ENCODE results near the gene ICAM2.

The ICAM2 gene

GRCh38 chr17:63966646-63967264 lies 53.7 kb downstream of the ICAM2 start:
- TF ChIP-seq, protein P1, sequence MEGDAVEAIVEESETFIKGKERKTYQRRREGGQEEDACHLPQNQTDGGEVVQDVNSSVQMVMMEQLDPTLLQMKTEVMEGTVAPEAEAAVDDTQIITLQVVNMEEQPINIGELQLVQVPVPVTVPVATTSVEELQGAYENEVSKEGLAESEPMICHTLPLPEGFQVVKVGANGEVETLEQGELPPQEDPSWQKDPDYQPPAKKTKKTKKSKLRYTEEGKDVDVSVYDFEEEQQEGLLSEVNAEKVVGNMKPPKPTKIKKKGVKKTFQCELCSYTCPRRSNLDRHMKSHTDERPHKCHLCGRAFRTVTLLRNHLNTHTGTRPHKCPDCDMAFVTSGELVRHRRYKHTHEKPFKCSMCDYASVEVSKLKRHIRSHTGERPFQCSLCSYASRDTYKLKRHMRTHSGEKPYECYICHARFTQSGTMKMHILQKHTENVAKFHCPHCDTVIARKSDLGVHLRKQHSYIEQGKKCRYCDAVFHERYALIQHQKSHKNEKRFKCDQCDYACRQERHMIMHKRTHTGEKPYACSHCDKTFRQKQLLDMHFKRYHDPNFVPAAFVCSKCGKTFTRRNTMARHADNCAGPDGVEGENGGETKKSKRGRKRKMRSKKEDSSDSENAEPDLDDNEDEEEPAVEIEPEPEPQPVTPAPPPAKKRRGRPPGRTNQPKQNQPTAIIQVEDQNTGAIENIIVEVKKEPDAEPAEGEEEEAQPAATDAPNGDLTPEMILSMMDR (IDR thresholded peaks at IDR 0.05; ENCODE audit: low read depth, low read length): no peak
- no peak overlapping the region for H3K4me3 ChIP-seq (ENCODE audit: low read depth, low read length)

- H3K4me3 ChIP-seq (ENCODE audit: low read depth, low read length): no peak overlapping the region
- TF ChIP-seq, protein P1 (IDR thresholded peaks at IDR 0.05; ENCODE audit: low read depth, low read length): no peak
Observed at GRCh38 chr17:63963123-63963522, 57.3 kb downstream of the ICAM2 start.

- H3K4me3 ChIP-seq (ENCODE audit: low read depth, low read length): no peak overlapping the region
- TF ChIP-seq, protein P1 (IDR thresholded peaks at IDR 0.05; ENCODE audit: low read depth, low read length): no peak
Observed at GRCh38 chr17:63962298-63962744, 58.1 kb downstream of the ICAM2 start.

- no peak overlapping the region for H3K4me3 ChIP-seq (ENCODE audit: low read depth, low read length)
Observed at GRCh38 chr17:63961355-63962212, 58.8 kb downstream of the ICAM2 start.

GRCh38 chr17:63960430-63960829 lies 60.0 kb downstream of the ICAM2 start:
- TF ChIP-seq, protein P1 (IDR thresholded peaks at IDR 0.05; ENCODE audit: low read depth, low read length): no peak
- H3K4me3 ChIP-seq (ENCODE audit: low read depth, low read length): no peak overlapping the region

More at GRCh38 chr17:63961355-63962212, 58.8 kb downstream of the ICAM2 start:
- TF ChIP-seq, protein P1 (IDR thresholded peaks at IDR 0.05; ENCODE audit: low read depth, low read length): no peak

GRCh38 chr17:63960006-63960405 lies 60.4 kb downstream of the ICAM2 start:
- TF ChIP-seq, protein P1 (IDR thresholded peaks at IDR 0.05; ENCODE audit: low read depth, low read length): no peak
- no peak overlapping the region for H3K4me3 ChIP-seq (ENCODE audit: low read depth, low read length)
